ACC112 (cell line): ENCODE data around the gene KIAA0319L.

Experiments used
- H2AFZ ChIP-seq: fragments of 200-600 bp; sonication (generic); one replicate; pipeline ENCODE4 v1.6.0; 2017; ENCODE audit warnings: antibody characterized with exemption, low read length; ENCODE audit not compliant: unreplicated experiment
- H3K27ac ChIP-seq: fragments of 200-600 bp; sonication (generic); 2 replicates; pipeline ENCODE4 v1.5.1; 2014; ENCODE audit warnings: low read depth, mild to moderate bottlenecking, antibody characterized with exemption, low read length, moderate library complexity
- H3K27me3 ChIP-seq: fragments of 200-600 bp; sonication (generic); 2 replicates; pipeline ENCODE4 v1.6.1; 2014; ENCODE audit warnings: mild to moderate bottlenecking, antibody characterized with exemption, low read length, moderate library complexity, mixed read lengths; ENCODE audit not compliant: insufficient read depth
- H3K36me3 ChIP-seq: fragments of 200-600 bp; sonication (generic); 2 replicates; pipeline ENCODE4 v1.6.1; 2016; ENCODE audit warnings: mild to moderate bottlenecking, antibody characterized with exemption, low read length, moderate library complexity, mixed read lengths; ENCODE audit not compliant: insufficient read depth
- H3K4me1 ChIP-seq: fragments of 200-600 bp; sonication (generic); one replicate; pipeline ENCODE4 v1.6.1; 2016; ENCODE audit warnings: low read length, mixed read lengths; ENCODE audit not compliant: insufficient read depth, unreplicated experiment, control insufficient read depth
- H3K4me3 ChIP-seq: fragments of 200-600 bp; sonication (generic); 2 replicates; pipeline ENCODE4 v1.5.1; 2014; ENCODE audit warnings: mild to moderate bottlenecking, low read depth, low read length
- H3K79me2 ChIP-seq: fragments of 200-600 bp; sonication (generic); one replicate; pipeline ENCODE4 v1.6.0; 2016; ENCODE audit warnings: low read length; ENCODE audit not compliant: control insufficient read depth, unreplicated experiment, insufficient read depth

Gene KIAA0319L

GRCh38 chr1:35460796-35461195 is 96.4 kb downstream of the KIAA0319L start:
- H3K4me1 ChIP-seq: no peaks in the 10 kb centered on the region
- no peak overlapping the region for H3K27ac ChIP-seq
- H3K36me3 ChIP-seq: peaks cover 12% of the 10 kb centered on the region; the same call in 1 of the 2 replicates
- no peak overlapping the region for H2AFZ ChIP-seq
- H3K4me3 ChIP-seq: no peak overlapping the region
- H3K79me2 ChIP-seq: no peaks in the 10 kb centered on the region
- H3K27me3 ChIP-seq: no peaks in the 10 kb centered on the region

- H3K4me1 ChIP-seq: peaks cover 40% of the 10 kb centered on the region
- H2AFZ ChIP-seq: no peak overlapping the region
- H3K36me3 ChIP-seq: peaks cover 4% of the 10 kb centered on the region; the same call in 1 of the 2 replicates
- H3K4me3 ChIP-seq: no peak overlapping the region
- peak overlapping the region; percentile 79 for H3K27ac ChIP-seq
- H3K79me2 ChIP-seq: no peaks in the 10 kb centered on the region
- H3K27me3 ChIP-seq: no peaks in the 10 kb centered on the region
Measured at GRCh38 chr1:35454616-35455015, 102.6 kb downstream of the KIAA0319L start.

DNA sequence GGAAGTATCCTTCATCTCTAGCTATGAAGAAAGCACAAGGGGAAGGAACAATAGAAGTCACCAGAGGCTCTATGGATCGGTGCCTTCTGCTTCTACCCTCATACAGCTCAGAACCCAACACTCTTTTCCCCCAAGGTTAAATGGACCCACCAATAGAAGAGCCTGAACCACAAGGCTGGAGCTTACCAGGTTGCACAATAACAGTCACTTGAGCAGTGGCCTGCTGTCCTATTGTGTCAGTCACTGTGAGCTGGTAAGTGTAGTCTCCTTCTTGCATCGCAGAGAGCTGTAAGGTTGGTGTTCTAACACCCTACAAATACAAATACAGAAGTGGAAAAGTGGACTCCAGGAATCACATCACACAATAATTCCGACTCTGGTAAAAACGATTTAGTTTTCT is 103.0 kb downstream of the KIAA0319L start:
- H2AFZ ChIP-seq: no peak overlapping the region
- H3K79me2 ChIP-seq: no peaks in the 10 kb centered on the region
- H3K27me3 ChIP-seq: no peaks in the 10 kb centered on the region
- peak overlapping the region; percentile 79 for H3K27ac ChIP-seq
- H3K4me1 ChIP-seq: peaks cover 43% of the 10 kb centered on the region
- H3K36me3 ChIP-seq: peaks cover 4% of the 10 kb centered on the region; the same call in 1 of the 2 replicates
- H3K4me3 ChIP-seq: no peak overlapping the region

DNA sequence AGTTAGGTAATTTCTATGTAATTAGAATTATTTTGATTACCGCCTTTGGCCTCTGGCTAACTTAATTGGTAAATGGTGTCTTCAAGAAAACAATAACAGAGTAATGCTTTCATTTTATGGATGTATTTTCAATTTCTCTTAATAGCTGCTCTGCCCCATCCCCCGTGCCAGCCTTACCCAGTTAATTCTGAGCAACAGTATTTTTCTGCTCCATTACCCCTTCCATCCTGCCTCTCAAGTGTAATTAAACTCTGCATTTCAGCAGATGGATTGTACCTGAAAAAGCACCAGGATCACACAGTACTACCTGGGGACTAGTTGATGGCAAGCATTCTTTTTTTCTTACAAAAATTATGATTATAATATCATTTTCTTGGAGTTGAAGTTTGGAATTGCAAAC is 104.2 kb downstream of the KIAA0319L start:
- Histone ChIP-seq H3K4me3 (no peak overlapping the region), H3K4me1 (peaks cover 52% of the 10 kb centered on the region), H3K79me2 (no peaks in the 10 kb centered on the region), H3K27ac (peak overlapping the region; percentile 80; the same call in 1 of the 2 replicates), H2AFZ (no peak overlapping the region), H3K36me3 (peaks cover 4% of the 10 kb centered on the region; the same call in 1 of the 2 replicates), H3K27me3 (no peaks in the 10 kb centered on the region)

- Histone ChIP-seq H3K36me3 (peaks cover 4% of the 10 kb centered on the region; the same call in 1 of the 2 replicates), H3K27me3 (no peaks in the 10 kb centered on the region), H2AFZ (no peak overlapping the region), H3K79me2 (no peaks in the 10 kb centered on the region), H3K27ac (peak overlapping the region; percentile 80), H3K4me1 (peaks cover 60% of the 10 kb centered on the region), H3K4me3 (no peak overlapping the region)
Measured at GRCh38 chr1:35452106-35452774, 105.0 kb downstream of the KIAA0319L start.

GRCh38 chr1:35451125-35451528 is 106.1 kb downstream of the KIAA0319L start:
- Histone ChIP-seq H3K27me3 (no peaks in the 10 kb centered on the region), H2AFZ (no peak overlapping the region), H3K79me2 (no peaks in the 10 kb centered on the region), H3K4me1 (peaks cover 61% of the 10 kb centered on the region), H3K4me3 (no peak overlapping the region), H3K36me3 (peaks cover 4% of the 10 kb centered on the region; the same call in 1 of the 2 replicates), H3K27ac (peak overlapping the region; percentile 80; the same call in 1 of the 2 replicates)

- H3K36me3 ChIP-seq: peaks cover 4% of the 10 kb centered on the region; the same call in 1 of the 2 replicates
- H3K27me3 ChIP-seq: no peaks in the 10 kb centered on the region
Measured at GRCh38 chr1:35449334-35450008, 107.7 kb downstream of the KIAA0319L start.

DNA sequence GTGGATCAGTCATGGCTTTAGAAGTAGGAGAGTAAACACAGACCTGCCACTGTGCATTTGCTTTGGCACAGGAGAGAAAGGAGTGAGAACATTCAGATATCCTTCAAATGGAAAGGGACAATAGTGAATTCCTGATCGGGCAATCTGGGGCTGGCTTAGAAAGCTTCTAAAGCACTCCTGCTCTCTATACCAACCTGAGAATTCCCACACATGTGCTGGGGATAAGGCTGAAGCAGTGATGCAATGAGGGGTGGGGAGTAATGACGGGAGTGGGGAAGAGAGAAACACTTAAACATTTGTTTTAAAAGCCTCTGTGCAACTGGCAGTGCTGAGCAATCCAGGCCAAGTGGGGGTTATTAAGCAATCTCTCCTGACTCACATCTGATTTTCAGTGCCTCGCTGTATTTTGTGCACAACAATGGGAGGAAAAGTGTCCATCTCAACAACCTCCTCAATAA is 108.8 kb downstream of the KIAA0319L start:
- no peaks in the 10 kb centered on the region for H3K27me3 ChIP-seq
- peak overlapping the region; percentile 44 for H3K4me3 ChIP-seq
- peaks cover 46% of the 10 kb centered on the region for H3K4me1 ChIP-seq
- no peaks in the 10 kb centered on the region for H3K79me2 ChIP-seq
- H2AFZ ChIP-seq: no peak overlapping the region
- peak overlapping the region; percentile 97 for H3K27ac ChIP-seq
- H3K36me3 ChIP-seq: peaks cover 4% of the 10 kb centered on the region; the same call in 1 of the 2 replicates

More at GRCh38 chr1:35449334-35450008, 107.7 kb downstream of the KIAA0319L start:
- Histone ChIP-seq H3K4me3 (0 out of 2 replicates have a peak overlapping the region, but pooled peaks have one; percentile 44), H2AFZ (no peak overlapping the region), H3K27ac (peak overlapping the region; percentile 97), H3K79me2 (no peaks in the 10 kb centered on the region), H3K4me1 (peaks cover 53% of the 10 kb centered on the region)

DNA sequence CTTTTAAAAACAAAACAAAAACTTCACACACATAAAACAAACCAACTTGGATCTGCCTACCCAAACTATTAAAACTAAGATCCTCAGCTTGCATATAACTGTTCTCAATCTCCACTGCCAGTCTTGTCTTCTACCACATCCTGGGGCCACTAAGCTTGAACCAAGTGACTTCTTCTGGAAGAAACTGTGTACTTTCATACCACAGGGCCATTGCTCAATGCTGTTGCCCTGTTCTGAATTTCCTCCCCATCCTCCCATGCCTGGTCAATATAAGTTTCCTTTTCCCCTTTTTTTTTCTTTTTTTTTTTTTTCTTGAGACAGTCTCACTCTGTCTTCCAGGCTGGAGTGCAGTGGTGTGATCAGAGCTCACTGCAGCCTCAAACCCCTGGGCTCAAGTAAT is 109.9 kb downstream of the KIAA0319L start:
- H2AFZ ChIP-seq: no peak overlapping the region
- no peaks in the 10 kb centered on the region for H3K79me2 ChIP-seq
- H3K27me3 ChIP-seq: no peaks in the 10 kb centered on the region
- H3K27ac ChIP-seq: no peak overlapping the region
- no peak overlapping the region for H3K4me3 ChIP-seq
- peaks cover 38% of the 10 kb centered on the region for H3K4me1 ChIP-seq
- peaks cover 6% of the 10 kb centered on the region; the same call in 1 of the 2 replicates for H3K36me3 ChIP-seq

DNA sequence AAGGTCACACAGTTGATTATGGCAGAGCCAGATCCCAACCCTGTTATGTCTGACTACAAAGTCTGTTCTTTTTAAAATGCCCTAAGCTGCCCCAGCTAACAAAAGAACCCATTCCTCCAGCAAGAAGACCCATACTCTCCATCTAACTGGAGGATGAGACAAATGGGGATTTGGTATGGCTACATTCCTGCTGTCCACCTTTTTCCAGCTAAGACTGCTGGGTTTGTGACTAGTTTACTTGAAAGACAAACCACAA is 112.8 kb downstream of the KIAA0319L start:
- H3K79me2 ChIP-seq: no peaks in the 10 kb centered on the region
- peaks cover 20% of the 10 kb centered on the region for H3K4me1 ChIP-seq
- H2AFZ ChIP-seq: no peak overlapping the region
- no peaks in the 10 kb centered on the region for H3K27me3 ChIP-seq
- H3K4me3 ChIP-seq: no peak overlapping the region
- no peak overlapping the region for H3K27ac ChIP-seq
- 0 out of 2 replicates have a peak, but pooled peaks cover 3% of the 10 kb centered on the region for H3K36me3 ChIP-seq
